HCT116 (cell line): ENCODE results near the gene GALNT14. TPM values are rescaled to one million over a fixed set of nuclear protein-coding genes. Genes with fewer than 3 reads are reported as not detected.

Experiments
- ATAC-seq: fragments of 200-7000 bp; cut with Tn5 transposase; 2 replicates; pipeline ENCODE4 v1.9.1; 2020; ENCODE audit warnings: mild to moderate bottlenecking, moderate library complexity
- BruUV-seq: library from RNA; stranded (reverse); fragments of 400-500 nt; replicated peaks from 2 replicates; lab custom pipeline; 2021; lab: Mats Ljungman, UMichigan
- CTCF ChIA-PET: fragments of 300-600 bp; sonication (Branson Sonifier 250); formaldehyde crosslinking; loops from one replicate; lab custom pipeline; 2021; ENCODE audit warnings: antibody characterized with exemption; lab: Charles Lee
- POLR2A ChIA-PET: fragments of 300-600, 350-600 bp; sonication (Branson Sonifier 250); formaldehyde crosslinking; loops from one replicate; lab custom pipeline; 2021; ENCODE audit warnings: antibody characterized with exemption; lab: Charles Lee
- RAD21 ChIA-PET, 2 experiments: fragments of 300-600 bp; sonication (Branson Sonifier 250); formaldehyde crosslinking; loops; one replicate each; lab custom pipeline; 2023; ENCODE audit warnings: low total read pairs in 2 of 2; ENCODE audit not compliant: uncharacterized antibody in 2 of 2, unreplicated experiment in 2 of 2, low non-redundant PET in 1 of 2; lab: Charles Lee
- DNase-seq: peaks from one replicate; pipeline ENCODE4 v3.0.0-alpha.2; 2010; ENCODE audit warnings: low read depth, low spot score
- H2AFZ ChIP-seq: fragments of 200-600 bp; shearing (Covaris generic), sonication (generic); 2 replicates; pipeline ENCODE4 v1.6.1; 2017; ENCODE audit warnings: low read depth, mixed run types, mixed read lengths, antibody characterized with exemption, low read length; ENCODE audit not compliant: poor library complexity, severe bottlenecking
- H3K27ac ChIP-seq: 2 replicates; pipeline ENCODE4 v1.5.1; 2012; ENCODE audit warnings: low read depth, low read length
- H3K27me3 ChIP-seq: fragments of 200-600 bp; sonication (generic); 2 replicates; pipeline ENCODE4 v1.6.1; 2016; ENCODE audit warnings: mixed run types, low read length, mixed read lengths; ENCODE audit not compliant: insufficient read depth
- H3K36me3 ChIP-seq, 2 experiments: fragments of 200-500 bp in 1 of 2; fragments of 200-600 bp in 1 of 2; sonication (Bioruptor generic) in 1 of 2; sonication (generic) in 1 of 2; 2 replicates each; pipeline versions ENCODE4 v1.5.1 to v1.6.1; 2014 to 2016; ENCODE audit warnings: low read length in 2 of 2, inconsistent platforms in 1 of 2, mixed read lengths in 1 of 2, mixed run types in 1 of 2; ENCODE audit not compliant: insufficient read depth in 2 of 2, control insufficient read depth in 1 of 2
- H3K4me1 ChIP-seq, 2 experiments: fragments of 200-600 bp in 1 of 2; sonication (generic) in 1 of 2; 2 replicates each; pipeline versions ENCODE4 v1.5.1 to v1.6.1; 2012 to 2017; ENCODE audit warnings: low read length in 2 of 2, inconsistent platforms in 1 of 2, mild to moderate bottlenecking in 1 of 2, mixed read lengths in 1 of 2, mixed run types in 1 of 2, moderate library complexity in 1 of 2; ENCODE audit not compliant: insufficient read depth in 2 of 2, control insufficient read depth in 1 of 2
- H3K4me2 ChIP-seq: fragments of 200-600 bp; sonication (generic); 2 replicates; pipeline ENCODE4 v1.6.1; 2017; ENCODE audit warnings: mixed run types, low read length, mixed read lengths
- H3K4me3 ChIP-seq, 2 experiments: fragments of 200-600 bp in 1 of 2; sonication (generic) in 1 of 2; replicated peaks in 1 of 2; 2 replicates each; pipeline ENCODE4 v1.5.1; 2011 to 2016; ENCODE audit warnings: low read length in 2 of 2, control low read depth in 1 of 2, low read depth in 1 of 2, mild to moderate bottlenecking in 1 of 2, mixed read lengths in 1 of 2, mixed run types in 1 of 2
- H3K79me2 ChIP-seq: fragments of 200-600 bp; sonication (generic); 2 replicates; pipeline ENCODE4 v1.6.1; 2017; ENCODE audit warnings: mild to moderate bottlenecking, mixed run types, low read length, moderate library complexity, mixed read lengths; ENCODE audit not compliant: insufficient read depth
- H3K9ac ChIP-seq: fragments of 200-600 bp; sonication (generic); 2 replicates; pipeline ENCODE4 v1.6.1; 2016; ENCODE audit warnings: low read length, mixed read lengths
- H3K9me2 ChIP-seq: fragments of 200-600 bp; sonication (generic), shearing (Covaris generic); 2 replicates; pipeline ENCODE4 v1.6.1; 2017; ENCODE audit warnings: mixed run types, mild to moderate bottlenecking, moderate library complexity; ENCODE audit not compliant: insufficient read depth
- H3K9me3 ChIP-seq, 2 experiments: fragments of 200-500 bp in 1 of 2; fragments of 200-600 bp in 1 of 2; sonication (Bioruptor generic) in 1 of 2; sonication (generic) in 1 of 2; 2 replicates each; pipeline ENCODE4 v1.6.1; 2014 to 2017; ENCODE audit warnings: low read length in 2 of 2, mixed read lengths in 2 of 2, inconsistent platforms in 1 of 2, low read depth in 1 of 2, mild to moderate bottlenecking in 1 of 2, mixed run types in 1 of 2, moderate library complexity in 1 of 2; ENCODE audit not compliant: control insufficient read depth in 1 of 2, insufficient read depth in 1 of 2
- H4K20me1 ChIP-seq: fragments of 200-600 bp; sonication (generic), shearing (Covaris generic); 2 replicates; pipeline ENCODE4 v1.6.1; 2017; ENCODE audit warnings: mixed run types, mild to moderate bottlenecking, moderate library complexity; ENCODE audit not compliant: insufficient read depth
- CEBPB ChIP-seq: IDR thresholded peaks from 2 replicates; pipeline ENCODE4 v1.6.1; 2012; ENCODE audit warnings: low read depth
- CTCF ChIP-seq, 3 experiments: fragments of 200-600 bp in 1 of 3; sonication (generic) in 1 of 3; IDR thresholded peaks in 2 of 3; conservative IDR thresholded peaks in 1 of 3; 2 replicates each; pipeline ENCODE4 v1.5.1; 2012 to 2017; ENCODE audit warnings: low read depth in 2 of 3, low read length in 2 of 3, antibody characterized with exemption in 1 of 3, borderline replicate concordance in 1 of 3, control low read depth in 1 of 3, mild to moderate bottlenecking in 1 of 3, mixed read lengths in 1 of 3, mixed run types in 1 of 3, moderate library complexity in 1 of 3; ENCODE audit not compliant: insufficient read depth in 1 of 3
- ELF1 ChIP-seq: IDR thresholded peaks from 2 replicates; pipeline ENCODE4 v1.6.1; 2012; ENCODE audit warnings: low read depth, borderline replicate concordance
- EZH2 ChIP-seq: fragments of 200-600 bp; sonication (generic); IDR thresholded peaks from 2 replicates; pipeline ENCODE4 v1.6.1; 2017; ENCODE audit warnings: antibody characterized with exemption, mixed run types
- EZH2phosphoT487 ChIP-seq: fragments of 200-600 bp; IDR thresholded peaks from 2 replicates; pipeline ENCODE4 v1.6.1; 2018; ENCODE audit warnings: antibody characterized with exemption, borderline replicate concordance
- FOSL1 ChIP-seq: IDR thresholded peaks from 2 replicates; pipeline ENCODE4 v1.6.1; 2012; ENCODE audit warnings: low read depth
- JUND ChIP-seq: IDR thresholded peaks from 2 replicates; pipeline ENCODE4 v1.6.1; 2012
- POLR2AphosphoS5 ChIP-seq: IDR thresholded peaks from 2 replicates; pipeline ENCODE4 v1.6.1; 2011; ENCODE audit warnings: mild to moderate bottlenecking, low read depth, low read length, moderate library complexity
- RAD21 ChIP-seq: IDR thresholded peaks from 2 replicates; pipeline ENCODE4 v1.6.1; 2012; ENCODE audit warnings: low read depth, mild to moderate bottlenecking
- REST ChIP-seq: IDR thresholded peaks from 2 replicates; pipeline ENCODE4 v1.6.1; 2012; ENCODE audit warnings: low read depth
- SRF ChIP-seq: IDR thresholded peaks from 2 replicates; pipeline ENCODE4 v1.6.1; 2012; ENCODE audit warnings: low read depth
- TCF7L2 ChIP-seq: IDR thresholded peaks from 2 replicates; pipeline ENCODE4 v1.7.0; 2011; ENCODE audit warnings: borderline replicate concordance, inconsistent platforms; ENCODE audit not compliant: insufficient read depth, insufficient read length; ENCODE audit errors: extremely low read depth
- YY1 ChIP-seq: IDR thresholded peaks from 2 replicates; pipeline ENCODE4 v1.6.1; 2011; ENCODE audit warnings: low read length, low read depth, moderate library complexity, mild to moderate bottlenecking; ENCODE audit not compliant: insufficient replicate concordance; ENCODE audit errors: extremely low read depth
- ZBTB33 ChIP-seq: IDR thresholded peaks from 2 replicates; pipeline ENCODE4 v1.6.1; 2011; ENCODE audit warnings: mild to moderate bottlenecking, low read length, moderate library complexity; ENCODE audit not compliant: insufficient replicate concordance; ENCODE audit errors: extremely low read depth
- intact Hi-C: fragments of 100-400 bp; cut with micrococcal nuclease; formaldehyde crosslinking; loops from 2 replicates; pipeline ENCODE4 v1.10.0; 2022
- total RNA-seq: library from RNA; stranded (reverse); gene quantifications from one replicate; pipeline ENCODE4 v1.2.1, GENCODE V29; 2021; ENCODE audit not compliant: unreplicated experiment

Gene GALNT14
- total RNA-seq, 1 experiment from 2014 or later, result 11.2 TPM

GRCh38 chr2:30942419-30942818, 195.8 kb downstream of the GALNT14 start:
- BruUV-seq, result no TSS peak
- POLR2A ChIA-PET, result no interaction called here

GRCh38 chr2:30940839-30941238, 197.4 kb downstream of the GALNT14 start:
- Histone ChIP-seq H3K9me2 (no peaks in the 10 kb centered on the region), H3K79me2 (no peaks in the 10 kb centered on the region), H3K4me2 (no peak overlapping the region), H3K4me1 (no peaks in the 10 kb centered on the region), H4K20me1 (no peaks in the 10 kb centered on the region), H2AFZ (no peak overlapping the region), H3K27me3 (0 out of 2 replicates have a peak, but pooled peaks cover 3% of the 10 kb centered on the region), H3K27ac (no peak overlapping the region), H3K9ac (no peak overlapping the region), H3K36me3 (no peaks in the 10 kb centered on the region), H3K9me3 (no peaks in the 10 kb centered on the region), H3K4me3 (no peak overlapping the region)
- ATAC-seq, result no peak
- POLR2A ChIA-PET, result no interaction called here
- intact Hi-C loops, result no loop called here
- BruUV-seq, result no TSS peak
- CTCF ChIA-PET, result no interaction called here
- no peak for DNase-seq
- RAD21 ChIA-PET, result no interaction called here
- no peak for TF ChIP-seq FOSL1
- TF ChIP-seq EZH2phosphoT487, result no peak
- no peak for TF ChIP-seq EZH2
- TF ChIP-seq POLR2AphosphoS5, result no peak
- no peak for TF ChIP-seq CEBPB
- no peak for TF ChIP-seq ZBTB33
- no peak for TF ChIP-seq ELF1
- no peak for TF ChIP-seq SRF
- TF ChIP-seq TCF7L2, result no peak
- TF ChIP-seq RAD21, result no peak
- TF ChIP-seq REST, result no peak
- TF ChIP-seq CTCF (IDR thresholded peaks at IDR 0.05 in 2 of 3, conservative IDR thresholded peaks at IDR 0.05 in 1 of 3; ENCODE audit: borderline replicate concordance in 1 of 3, insufficient read depth in 1 of 3, low read depth in 2 of 3, low read length in 2 of 3), result no peak

More at GRCh38 chr2:30942419-30942818, 195.8 kb downstream of the GALNT14 start:
- Histone ChIP-seq H3K4me2 (no peak overlapping the region), H3K36me3 (no peaks in the 10 kb centered on the region), H3K27me3 (0 out of 2 replicates have a peak, but pooled peaks cover 3% of the 10 kb centered on the region), H3K4me1 (no peaks in the 10 kb centered on the region), H3K9ac (no peak overlapping the region), H2AFZ (no peak overlapping the region), H3K4me3 (no peak overlapping the region), H3K27ac (no peak overlapping the region), H3K9me3 (no peaks in the 10 kb centered on the region), H3K9me2 (no peaks in the 10 kb centered on the region), H4K20me1 (no peaks in the 10 kb centered on the region)
- ChIA-PET RAD21 (no interaction called here), CTCF (no interaction called here)
- DNase-seq (no peak), ATAC-seq (no peak)
- intact Hi-C loops, result no loop called here
- TF ChIP-seq POLR2AphosphoS5, result no peak
- TF ChIP-seq JUND, result no peak
- no peak for TF ChIP-seq YY1
- TF ChIP-seq, all 23 proteins: peak for 0
- H3K79me2 ChIP-seq, result no peaks in the 10 kb centered on the region
